ENCODE data around the gene VRK1. TPM values are rescaled to one million over a fixed set of nuclear protein-coding genes. Genes with fewer than 3 reads are reported as not detected.
A peak's percentile ranks its signal among the peaks of the same experiment; 100 is the strongest.

VRK1 gene
- total and polyA plus RNA-seq, 4 experiments from 2014 or later: 33.4 to 55.6 (median 40.6) TPM

DNA sequence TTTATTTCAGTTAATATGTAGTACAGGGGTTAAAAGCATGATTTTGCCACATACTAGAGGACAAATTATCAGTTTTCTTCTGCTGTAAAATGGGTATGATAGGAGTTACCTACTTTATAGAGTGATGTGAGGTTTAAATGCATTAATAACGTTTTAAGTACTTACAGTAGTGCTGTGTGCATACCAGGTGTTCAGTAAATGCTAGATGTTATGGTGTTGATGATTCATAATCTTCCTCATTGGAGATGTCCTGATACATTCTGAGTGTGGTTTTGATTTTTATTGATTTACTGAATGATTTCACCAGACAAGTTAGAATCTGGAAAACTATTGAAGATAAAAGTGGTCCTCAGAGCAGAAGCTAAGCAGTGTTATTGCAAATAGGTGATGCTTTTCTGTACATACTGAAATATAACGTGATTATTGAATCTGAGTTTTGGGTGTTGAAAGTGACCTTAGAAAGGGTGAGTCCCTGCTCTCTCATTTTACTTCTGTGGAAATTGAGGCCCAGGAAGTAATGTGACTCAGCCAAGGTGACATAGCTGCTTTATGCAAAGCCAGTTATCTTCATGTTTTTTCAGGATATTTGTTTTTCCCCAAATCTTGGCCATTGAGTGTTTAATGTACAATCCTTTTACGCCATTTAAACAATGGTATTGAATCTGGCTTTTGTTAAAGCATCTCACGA lies 54.7 kb downstream of the VRK1 start:
- no peak overlapping the region for H3K27ac ChIP-seq (ENCODE audit: low read depth, low read length)
- H3K4me3 ChIP-seq (ENCODE audit: low read length in 2 of 2): no peak overlapping the region
- peaks cover 13% of the 10 kb centered on the region for H3K36me3 ChIP-seq (ENCODE audit: insufficient read depth, low read length)
- H3K27me3 ChIP-seq (ENCODE audit: insufficient read depth, low read length): no peaks in the 10 kb centered on the region
- no peaks in the 10 kb centered on the region for H3K27me3 Mint-ChIP-seq
- no peaks in the 10 kb centered on the region for H3K9me3 ChIP-seq (ENCODE audit: control insufficient read depth in 1 of 2, low read length in 2 of 2)
- ChIA-PET CTCF (ENCODE audit: partially characterized antibody) (interaction anchor here (1.0 to 2.2 kb wide), 6 partner anchors 9 to 153 kb away, joined by 3 to 11 read pairs (median 4); no protein-coding TSS in a partner anchor), POLR2A (ENCODE audit: partially characterized antibody) (no interaction called here)
- H3K27ac Mint-ChIP-seq: peak overlapping the region in 1 of 7 donors; percentile 31
- peaks cover 26 to 32% of the 10 kb centered on the region in 2 donors for H3K36me3 Mint-ChIP-seq
- peaks cover 0 to 10% (median 5%) of the 10 kb centered on the region in 4 donors for H3K4me1 Mint-ChIP-seq
- intact Hi-C loops (cut with micrococcal nuclease): no loop called here
- no peak for DNase-seq
- H3K4me1 ChIP-seq (ENCODE audit: insufficient read depth, low read length): no peaks in the 10 kb centered on the region
- H3K9me3 Mint-ChIP-seq: no peaks in the 10 kb centered on the region
- H3K4me3 Mint-ChIP-seq: no peak overlapping the region

GRCh38 chr14:96852823-96853422 lies 55.7 kb downstream of the VRK1 start:
- Histone ChIP-seq H3K9me3 (ENCODE audit: control insufficient read depth in 1 of 2, low read length in 2 of 2) (no peaks in the 10 kb centered on the region), H3K4me3 (ENCODE audit: low read length in 2 of 2) (no peak overlapping the region), H3K4me1 (ENCODE audit: insufficient read depth, low read length) (no peaks in the 10 kb centered on the region), H3K27ac (ENCODE audit: low read depth, low read length) (no peak overlapping the region), H3K27me3 (ENCODE audit: insufficient read depth, low read length) (no peaks in the 10 kb centered on the region), H3K36me3 (ENCODE audit: insufficient read depth, low read length) (peaks cover 4% of the 10 kb centered on the region)
- intact Hi-C loops (cut with micrococcal nuclease): no loop called here
- Mint-ChIP-seq H3K27ac (no peak overlapping the region), H3K4me1 (peaks cover 0 to 8% (median 5%) of the 10 kb centered on the region in 4 donors), H3K9me3 (no peaks in the 10 kb centered on the region), H3K4me3 (no peak overlapping the region), H3K27me3 (no peaks in the 10 kb centered on the region), H3K36me3 (peaks cover 24 to 35% of the 10 kb centered on the region in 2 donors)
- DNase-seq: peak in 4 of 5 donors; percentile 18 to 21 (median 20)
- ChIA-PET CTCF (ENCODE audit: partially characterized antibody) (interaction anchor here (0.7 to 2.2 kb wide), 12 partner anchors 9 to 267 kb away, joined by 3 to 11 read pairs (median 3); partner anchors contain the start of gene VRK1), POLR2A (ENCODE audit: partially characterized antibody) (no interaction called here)

- no peak overlapping the region for H3K27ac Mint-ChIP-seq
- H3K9me3 Mint-ChIP-seq: no peaks in the 10 kb centered on the region
- H3K27ac ChIP-seq (ENCODE audit: low read depth, low read length): no peak overlapping the region
- no peaks in the 10 kb centered on the region for H3K27me3 Mint-ChIP-seq
- CTCF ChIA-PET (ENCODE audit: partially characterized antibody): no interaction called here
- H3K4me3 ChIP-seq (ENCODE audit: low read length in 2 of 2): no peak overlapping the region
- DNase-seq: no peak
- H3K36me3 Mint-ChIP-seq: peaks cover 36 to 40% of the 10 kb centered on the region in 2 donors
- intact Hi-C loops (cut with micrococcal nuclease): no loop called here
- no peaks in the 10 kb centered on the region for H3K9me3 ChIP-seq (ENCODE audit: control insufficient read depth in 1 of 2, low read length in 2 of 2)
- no peaks in the 10 kb centered on the region for H3K36me3 ChIP-seq (ENCODE audit: insufficient read depth, low read length)
- H3K4me3 Mint-ChIP-seq: no peak overlapping the region
- H3K4me1 Mint-ChIP-seq: peaks cover 0 to 3% (median 1%) of the 10 kb centered on the region in 4 donors
- H3K4me1 ChIP-seq (ENCODE audit: insufficient read depth, low read length): no peaks in the 10 kb centered on the region
- POLR2A ChIA-PET (ENCODE audit: partially characterized antibody): no interaction called here
- no peaks in the 10 kb centered on the region for H3K27me3 ChIP-seq (ENCODE audit: insufficient read depth, low read length)
Observed at GRCh38 chr14:96858643-96859042, 61.5 kb downstream of the VRK1 start.

- Histone ChIP-seq H3K36me3 (ENCODE audit: insufficient read depth, low read length) (no peaks in the 10 kb centered on the region), H3K4me3 (ENCODE audit: low read length in 2 of 2) (no peak overlapping the region), H3K27me3 (ENCODE audit: insufficient read depth, low read length) (no peaks in the 10 kb centered on the region), H3K27ac (ENCODE audit: low read depth, low read length) (no peak overlapping the region), H3K4me1 (ENCODE audit: insufficient read depth, low read length) (no peaks in the 10 kb centered on the region), H3K9me3 (ENCODE audit: control insufficient read depth in 1 of 2, low read length in 2 of 2) (no peaks in the 10 kb centered on the region)
- peaks cover 0 to 3% (median 1%) of the 10 kb centered on the region in 4 donors for H3K4me1 Mint-ChIP-seq
- intact Hi-C loops (cut with micrococcal nuclease): no loop called here
- H3K9me3 Mint-ChIP-seq: peaks cover 0 to 3% (median 0%) of the 10 kb centered on the region in 8 donors
- no peak overlapping the region for H3K27ac Mint-ChIP-seq
- ChIA-PET POLR2A (ENCODE audit: partially characterized antibody) (interaction anchor here (1.1 kb wide), 1 partner anchor 100 kb away, joined by 3 read pairs; no protein-coding TSS in a partner anchor), CTCF (ENCODE audit: partially characterized antibody) (interaction anchor here (0.6 to 1.5 kb wide), 3 partner anchors 9 to 308 kb away, joined by 3 to 5 read pairs (median 5); no protein-coding TSS in a partner anchor)
- DNase-seq: no peak
- H3K36me3 Mint-ChIP-seq: peaks cover 57 to 69% of the 10 kb centered on the region in 2 donors
- H3K4me3 Mint-ChIP-seq: no peak overlapping the region
- no peaks in the 10 kb centered on the region for H3K27me3 Mint-ChIP-seq
Observed at GRCh38 chr14:96861568-96862310, 64.6 kb downstream of the VRK1 start.

DNA sequence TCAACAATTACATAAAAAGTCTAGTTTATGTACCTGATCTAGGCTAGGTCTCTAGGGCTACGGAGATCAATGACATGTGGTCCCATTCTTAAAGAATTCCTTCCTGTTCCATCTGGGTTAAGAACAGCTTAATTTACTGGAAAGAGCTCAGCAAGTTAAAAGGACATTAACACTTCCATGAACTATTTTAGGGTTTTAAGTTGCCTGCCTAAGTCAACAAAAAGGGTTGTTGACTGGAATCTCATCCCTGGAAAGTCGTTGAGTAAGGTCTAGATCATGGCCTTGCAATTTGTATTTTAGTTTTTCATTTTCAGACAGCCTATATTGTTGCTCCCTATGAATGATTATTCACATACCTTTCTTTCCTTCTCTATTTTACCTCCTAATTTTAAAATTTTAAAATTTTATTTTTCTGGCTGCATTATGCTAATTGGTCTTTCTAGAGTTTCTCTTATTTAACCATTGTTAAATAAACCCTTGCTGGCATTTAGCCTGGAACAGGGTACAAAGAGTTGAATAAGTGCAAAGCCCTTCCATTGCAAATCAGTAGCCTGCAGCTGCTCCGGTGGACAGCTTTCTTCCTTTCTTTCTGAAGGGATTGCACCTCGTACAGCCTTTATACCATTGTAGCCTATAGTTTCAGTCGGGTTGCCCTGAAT lies 66.3 kb downstream of the VRK1 start:
- H3K36me3 ChIP-seq (ENCODE audit: insufficient read depth, low read length): no peaks in the 10 kb centered on the region
- ChIA-PET CTCF (ENCODE audit: partially characterized antibody) (no interaction called here), POLR2A (ENCODE audit: partially characterized antibody) (no interaction called here)
- peaks cover 45 to 69% of the 10 kb centered on the region in 2 donors for H3K36me3 Mint-ChIP-seq
- no peaks in the 10 kb centered on the region for H3K9me3 ChIP-seq (ENCODE audit: control insufficient read depth in 1 of 2, low read length in 2 of 2)
- H3K27me3 ChIP-seq (ENCODE audit: insufficient read depth, low read length): no peaks in the 10 kb centered on the region
- H3K4me3 Mint-ChIP-seq: no peak overlapping the region
- no peak overlapping the region for H3K4me3 ChIP-seq (ENCODE audit: low read length in 2 of 2)
- no peak for DNase-seq
- intact Hi-C loops (cut with micrococcal nuclease): no loop called here
- H3K27ac Mint-ChIP-seq: no peak overlapping the region
- no peaks in the 10 kb centered on the region for H3K4me1 ChIP-seq (ENCODE audit: insufficient read depth, low read length)
- H3K27me3 Mint-ChIP-seq: no peaks in the 10 kb centered on the region
- H3K27ac ChIP-seq (ENCODE audit: low read depth, low read length): no peak overlapping the region
- H3K4me1 Mint-ChIP-seq: peaks cover 0 to 3% (median 1%) of the 10 kb centered on the region in 4 donors
- peaks cover 0 to 3% (median 0%) of the 10 kb centered on the region in 8 donors for H3K9me3 Mint-ChIP-seq

DNA sequence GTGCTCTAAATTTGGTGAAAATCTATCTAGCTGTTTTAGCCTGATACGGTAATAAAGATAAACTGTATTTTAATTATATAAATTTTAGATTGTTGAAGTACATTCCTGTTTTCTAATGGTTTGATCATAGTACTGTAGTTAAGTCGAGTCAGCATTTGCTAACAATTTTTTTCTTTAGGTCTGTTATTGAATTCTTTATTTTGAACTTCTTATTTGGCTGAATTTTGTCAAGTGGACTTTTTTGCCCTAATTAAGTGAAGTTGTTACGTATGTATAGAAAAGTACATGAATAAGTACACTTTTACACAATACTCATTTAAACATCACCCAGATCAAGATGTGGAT lies 66.8 kb downstream of the VRK1 start:
- CTCF ChIA-PET (ENCODE audit: partially characterized antibody): no interaction called here
- Mint-ChIP-seq H3K27ac (no peak overlapping the region), H3K4me3 (no peak overlapping the region), H3K36me3 (peaks cover 43 to 64% of the 10 kb centered on the region in 2 donors), H3K27me3 (no peaks in the 10 kb centered on the region), H3K4me1 (peaks cover 0 to 3% (median 1%) of the 10 kb centered on the region in 4 donors), H3K9me3 (peaks cover 0 to 3% (median 0%) of the 10 kb centered on the region in 8 donors)
- H3K4me1 ChIP-seq (ENCODE audit: insufficient read depth, low read length): no peaks in the 10 kb centered on the region
- POLR2A ChIA-PET (ENCODE audit: partially characterized antibody): no interaction called here
- intact Hi-C loops (cut with micrococcal nuclease): no loop called here
- H3K9me3 ChIP-seq (ENCODE audit: control insufficient read depth in 1 of 2, low read length in 2 of 2): no peaks in the 10 kb centered on the region
- H3K36me3 ChIP-seq (ENCODE audit: insufficient read depth, low read length): no peaks in the 10 kb centered on the region
- H3K27me3 ChIP-seq (ENCODE audit: insufficient read depth, low read length): no peaks in the 10 kb centered on the region
- H3K27ac ChIP-seq (ENCODE audit: low read depth, low read length): no peak overlapping the region
- no peak overlapping the region for H3K4me3 ChIP-seq (ENCODE audit: low read length in 2 of 2)
- no peak for DNase-seq
